PC-3 (cell line): ENCODE measurements around the gene MARCKS. TPM values are rescaled to one million over a fixed set of nuclear protein-coding genes. Genes with fewer than 3 reads are reported as not detected.

ENCODE experiments used
- ATAC-seq: fragments of 200-7000 bp; cut with Tn5 transposase; 2 replicates; pipeline ENCODE4 v1.9.1; 2020; ENCODE audit warnings: mild to moderate bottlenecking, moderate library complexity
- BruUV-seq: library from RNA; stranded (reverse); fragments of 400-500 nt; replicated peaks from 2 replicates; lab custom pipeline; 2021; lab: Mats Ljungman, UMichigan
- CTCF ChIA-PET: fragments of 300-600 bp; sonication (Branson Sonifier 250); formaldehyde crosslinking; loops from one replicate; lab custom pipeline; 2022; ENCODE audit warnings: antibody characterized with exemption; lab: Charles Lee
- POLR2A ChIA-PET: fragments of 300-600 bp; sonication (Branson Sonifier 250); formaldehyde crosslinking; loops from one replicate; lab custom pipeline; 2022; ENCODE audit warnings: antibody characterized with exemption; ENCODE audit not compliant: unreplicated experiment; lab: Charles Lee
- DNase-seq: peaks from one replicate; pipeline ENCODE4 v3.0.0-alpha.2; 2015
- H2AFZ ChIP-seq: fragments of 300-600 bp; sonication (generic); 2 replicates; pipeline ENCODE4 v1.6.0; 2016; ENCODE audit warnings: antibody characterized with exemption, low read length
- H3F3A ChIP-seq: fragments of 300-600 bp; sonication (generic); one replicate; pipeline ENCODE4 v1.6.0; 2017; ENCODE audit warnings: antibody characterized with exemption, low read length, control low read depth, mild to moderate bottlenecking; ENCODE audit not compliant: unreplicated experiment
- H3K27ac ChIP-seq: fragments of 300-600 bp; sonication (generic); 2 replicates; pipeline ENCODE4 v1.5.1; 2016; ENCODE audit warnings: mild to moderate bottlenecking, low read length
- H3K27me3 ChIP-seq: fragments of 300-600 bp; sonication (generic); 2 replicates; pipeline ENCODE4 v1.6.1; 2016; ENCODE audit warnings: low read length, mixed read lengths
- H3K36me3 ChIP-seq: fragments of 300-600 bp; sonication (generic); 2 replicates; pipeline ENCODE4 v1.6.1; 2016; ENCODE audit warnings: low read depth, mixed run types, low read length, mixed read lengths
- H3K4me1 ChIP-seq: fragments of 300-600 bp; sonication (generic); 2 replicates; pipeline ENCODE4 v1.5.1; 2016; ENCODE audit warnings: low read length; ENCODE audit not compliant: insufficient read depth
- H3K4me2 ChIP-seq: fragments of 300-600 bp; sonication (generic); 2 replicates; pipeline ENCODE4 v1.6.0; 2016; ENCODE audit warnings: low read length
- H3K4me3 ChIP-seq: fragments of 300-600 bp; sonication (generic); 2 replicates; pipeline ENCODE4 v1.5.1; 2016; ENCODE audit warnings: mild to moderate bottlenecking, low read length, mixed read lengths
- H3K79me2 ChIP-seq: fragments of 300-600 bp; sonication (generic); 2 replicates; pipeline ENCODE4 v1.6.1; 2017; ENCODE audit warnings: low read length, mixed read lengths
- H3K9ac ChIP-seq: fragments of 300-600 bp; sonication (generic); 2 replicates; pipeline ENCODE4 v1.6.0; 2016; ENCODE audit warnings: mild to moderate bottlenecking, low read length
- H3K9me2 ChIP-seq: fragments of 300-600 bp; sonication (generic); replicated peaks from 2 replicates; pipeline ENCODE4 v1.6.1; 2016; ENCODE audit warnings: mixed run types, low read length, mixed read lengths
- H3K9me3 ChIP-seq: fragments of 300-600 bp; sonication (generic); 2 replicates; pipeline ENCODE4 v1.6.1; 2016; ENCODE audit warnings: low read length, mixed read lengths
- H4K20me1 ChIP-seq: fragments of 300-600 bp; sonication (generic); 2 replicates; pipeline ENCODE4 v1.6.1; 2016; ENCODE audit warnings: low read length, mixed read lengths
- EZH2 ChIP-seq: fragments of 300-600 bp; sonication (generic); IDR thresholded peaks from one replicate; pipeline ENCODE4 v1.6.1; 2017; ENCODE audit warnings: antibody characterized with exemption, mild to moderate bottlenecking, low read length; ENCODE audit not compliant: unreplicated experiment
- EZH2phosphoT487 ChIP-seq: fragments of 300-600 bp; sonication (generic); IDR thresholded peaks from 2 replicates; pipeline ENCODE4 v1.6.1; 2018; ENCODE audit warnings: mild to moderate bottlenecking, antibody characterized with exemption, low read length, borderline replicate concordance
- intact Hi-C: fragments of 100-400 bp; cut with micrococcal nuclease; formaldehyde crosslinking; loops from 2 replicates; pipeline ENCODE4 v1.9.0; 2023
- total RNA-seq: library from RNA; depleted of rRNA; stranded (reverse); fragments of >200 nt; gene quantifications from 2 replicates; pipeline ENCODE4 v1.2.3, GENCODE V29; 2014
- TF ChIP-seq, protein P1 (sequence below): fragments of 300-600 bp; sonication (generic); conservative IDR thresholded peaks from 2 replicates; pipeline ENCODE4 v1.5.1; 2017; ENCODE audit warnings: antibody characterized with exemption, low read depth, mild to moderate bottlenecking, low read length

MARCKS gene
- total RNA-seq, 1 experiment from 2014 or later, result 51.5 TPM

DNA sequence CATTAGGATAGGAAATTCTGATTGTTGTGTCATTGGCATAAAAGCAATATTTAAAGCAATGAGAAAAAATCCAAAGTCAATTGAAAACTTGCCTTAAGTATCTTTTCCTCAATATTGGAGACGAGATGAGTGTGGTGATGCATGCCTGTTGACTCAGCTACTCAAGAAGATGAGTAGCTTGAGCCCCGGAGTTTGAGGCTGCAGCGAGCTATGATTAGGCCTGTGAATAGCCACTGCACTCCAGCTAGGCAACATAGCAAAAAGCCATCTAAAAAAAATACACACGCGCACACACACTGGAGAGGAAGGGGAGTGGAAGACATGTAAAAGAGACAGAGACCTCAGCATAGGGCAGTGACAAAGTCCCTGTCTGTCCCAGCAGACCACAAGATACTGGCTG is 9.7 kb upstream of the MARCKS start:
- no peak for DNase-seq
- no peaks in the 10 kb centered on the region for H3K27me3 ChIP-seq
- no peak for ATAC-seq
- TF ChIP-seq EZH2 (no peak), EZH2phosphoT487 (no peak)
- TF ChIP-seq, protein P1, sequence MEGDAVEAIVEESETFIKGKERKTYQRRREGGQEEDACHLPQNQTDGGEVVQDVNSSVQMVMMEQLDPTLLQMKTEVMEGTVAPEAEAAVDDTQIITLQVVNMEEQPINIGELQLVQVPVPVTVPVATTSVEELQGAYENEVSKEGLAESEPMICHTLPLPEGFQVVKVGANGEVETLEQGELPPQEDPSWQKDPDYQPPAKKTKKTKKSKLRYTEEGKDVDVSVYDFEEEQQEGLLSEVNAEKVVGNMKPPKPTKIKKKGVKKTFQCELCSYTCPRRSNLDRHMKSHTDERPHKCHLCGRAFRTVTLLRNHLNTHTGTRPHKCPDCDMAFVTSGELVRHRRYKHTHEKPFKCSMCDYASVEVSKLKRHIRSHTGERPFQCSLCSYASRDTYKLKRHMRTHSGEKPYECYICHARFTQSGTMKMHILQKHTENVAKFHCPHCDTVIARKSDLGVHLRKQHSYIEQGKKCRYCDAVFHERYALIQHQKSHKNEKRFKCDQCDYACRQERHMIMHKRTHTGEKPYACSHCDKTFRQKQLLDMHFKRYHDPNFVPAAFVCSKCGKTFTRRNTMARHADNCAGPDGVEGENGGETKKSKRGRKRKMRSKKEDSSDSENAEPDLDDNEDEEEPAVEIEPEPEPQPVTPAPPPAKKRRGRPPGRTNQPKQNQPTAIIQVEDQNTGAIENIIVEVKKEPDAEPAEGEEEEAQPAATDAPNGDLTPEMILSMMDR, result no peak
- POLR2A ChIA-PET, result no interaction called here
- no peak overlapping the region for H2AFZ ChIP-seq
- no TSS peak for BruUV-seq
- H3K9me3 ChIP-seq, result no peaks in the 10 kb centered on the region
- CTCF ChIA-PET, result no interaction called here
- H3K9ac ChIP-seq, result no peak overlapping the region
- H3K9me2 ChIP-seq, result no peaks in the 10 kb centered on the region
- no peak overlapping the region for H3K27ac ChIP-seq
- no peak overlapping the region for H3K4me3 ChIP-seq
- no peaks in the 10 kb centered on the region for H3K36me3 ChIP-seq
- no peaks in the 10 kb centered on the region for H3F3A ChIP-seq
- H4K20me1 ChIP-seq, result no peaks in the 10 kb centered on the region
- no peak overlapping the region for H3K4me2 ChIP-seq
- intact Hi-C loops, result no loop called here
- H3K4me1 ChIP-seq, result no peaks in the 10 kb centered on the region
- no peaks in the 10 kb centered on the region for H3K79me2 ChIP-seq

DNA sequence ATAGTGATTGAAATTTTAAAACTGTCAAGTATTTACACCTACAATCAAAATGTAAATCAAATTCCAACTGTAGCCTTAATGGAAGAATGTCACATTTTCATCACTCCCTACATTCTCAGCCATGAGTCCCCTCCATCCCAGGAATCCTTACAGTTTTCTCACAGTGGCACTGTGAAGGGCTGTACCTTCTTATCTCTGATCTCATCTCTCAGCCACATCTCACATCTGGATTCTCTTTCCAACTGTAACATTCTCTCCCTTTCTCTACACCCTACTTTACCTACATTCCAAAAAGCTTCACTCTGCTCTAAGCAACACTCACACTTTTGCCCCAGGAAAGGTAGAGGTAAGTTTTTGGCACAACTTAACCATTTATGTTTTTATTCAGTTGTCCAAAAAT is 8.9 kb upstream of the MARCKS start:
- Histone ChIP-seq H3K4me1 (no peaks in the 10 kb centered on the region), H3K27ac (no peak overlapping the region), H3K9ac (no peak overlapping the region), H3K36me3 (no peaks in the 10 kb centered on the region), H4K20me1 (no peaks in the 10 kb centered on the region), H3K9me2 (no peaks in the 10 kb centered on the region), H3K9me3 (no peaks in the 10 kb centered on the region), H3K79me2 (no peaks in the 10 kb centered on the region), H3K27me3 (no peaks in the 10 kb centered on the region), H3F3A (no peaks in the 10 kb centered on the region), H3K4me3 (no peak overlapping the region), H3K4me2 (no peak overlapping the region), H2AFZ (no peak overlapping the region)
- intact Hi-C loops, result no loop called here
- no peak for ATAC-seq
- no TSS peak for BruUV-seq
- no peak for DNase-seq
- TF ChIP-seq EZH2, result no peak
- POLR2A ChIA-PET, result no interaction called here
- CTCF ChIA-PET, result no interaction called here

DNA sequence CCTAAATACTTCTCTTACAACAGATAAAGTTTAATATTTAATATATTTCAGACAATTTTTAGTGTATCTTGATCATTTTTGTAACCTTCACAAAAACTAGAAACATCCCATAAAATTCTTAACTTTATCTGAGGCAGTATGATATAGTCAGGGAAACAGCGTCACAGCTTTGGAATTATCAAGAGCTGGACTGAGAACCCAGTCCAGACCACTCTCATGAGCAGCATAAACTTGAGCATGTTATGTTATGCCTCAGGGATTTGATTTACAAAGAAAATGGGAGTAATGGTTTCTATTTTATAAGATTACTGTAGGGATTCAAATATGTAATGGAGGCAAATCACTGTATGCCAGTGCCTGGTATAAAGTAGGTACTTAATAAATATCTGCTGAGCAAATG is 8.3 kb upstream of the MARCKS start:
- H3K27ac ChIP-seq, result no peak overlapping the region
- POLR2A ChIA-PET, result no interaction called here

More for the DNA sequence above, 8.3 kb upstream of the MARCKS start:
- intact Hi-C loops, result no loop called here
- Histone ChIP-seq H2AFZ (no peak overlapping the region), H3K9me2 (no peaks in the 10 kb centered on the region), H3F3A (no peaks in the 10 kb centered on the region), H3K36me3 (no peaks in the 10 kb centered on the region), H3K27me3 (no peaks in the 10 kb centered on the region), H3K9me3 (no peaks in the 10 kb centered on the region), H3K4me3 (no peak overlapping the region), H3K79me2 (no peaks in the 10 kb centered on the region), H3K4me2 (no peak overlapping the region), H3K4me1 (no peaks in the 10 kb centered on the region), H3K9ac (no peak overlapping the region), H4K20me1 (no peaks in the 10 kb centered on the region)
- no TSS peak for BruUV-seq
- ATAC-seq, result no peak
- CTCF ChIA-PET, result no interaction called here
- TF ChIP-seq EZH2, result no peak
- TF ChIP-seq, protein P1, result no peak
- no peak for TF ChIP-seq EZH2phosphoT487
- no peak for DNase-seq
